Rectal smooth muscle tissue (tissue), 1 donor: ENCODE measurements around the gene CHP1.
"Not testable (repeated sequence)": the region's sequence is repeated elsewhere in the genome, so short reads cannot be mapped to it uniquely, and the experiment has no call there.

Experiments used
- H3K27ac ChIP-seq: one replicate; pipeline ENCODE4 v1.7.0; 2013; ENCODE audit warnings: low read depth, low read length, inconsistent platforms
- H3K27me3 ChIP-seq: one replicate; pipeline ENCODE4 v1.7.0; 2013; ENCODE audit warnings: low read length; ENCODE audit not compliant: control insufficient read depth, insufficient read depth
- H3K36me3 ChIP-seq: one replicate; pipeline ENCODE4 v1.7.0; 2013; ENCODE audit warnings: low read length; ENCODE audit not compliant: control insufficient read depth, insufficient read depth
- H3K4me1 ChIP-seq: one replicate; pipeline ENCODE4 v1.7.0; 2013; ENCODE audit warnings: low read length; ENCODE audit not compliant: control insufficient read depth, insufficient read depth
- H3K4me3 ChIP-seq: one replicate; pipeline ENCODE4 v1.7.0; 2013; ENCODE audit warnings: low read length
- H3K9ac ChIP-seq: one replicate; pipeline ENCODE4 v1.7.0; 2013; ENCODE audit warnings: low read length

Gene CHP1

GRCh38 chr15:41320805-41321330 lies 89.8 kb downstream of the CHP1 start:
- H3K4me1 ChIP-seq, H3K36me3 ChIP-seq, H3K27me3 ChIP-seq, H3K9ac ChIP-seq, H3K27ac ChIP-seq, H3K4me3 ChIP-seq: not testable (repeated sequence)

GRCh38 chr15:41323611-41324010 lies 92.5 kb downstream of the CHP1 start:
- no peaks in the 10 kb centered on the region for H3K4me1 ChIP-seq
- H3K27me3 ChIP-seq: no peaks in the 10 kb centered on the region
- no peak overlapping the region for H3K27ac ChIP-seq
- H3K4me3 ChIP-seq: no peak overlapping the region
- H3K9ac ChIP-seq: no peak overlapping the region
- no peaks in the 10 kb centered on the region for H3K36me3 ChIP-seq

- no peaks in the 10 kb centered on the region for H3K36me3 ChIP-seq
- H3K27ac ChIP-seq: no peak overlapping the region
- H3K4me3 ChIP-seq: peak overlapping the region; percentile 88
- H3K4me1 ChIP-seq: peaks cover 3% of the 10 kb centered on the region
- H3K27me3 ChIP-seq: no peaks in the 10 kb centered on the region
- H3K9ac ChIP-seq: no peak overlapping the region
Measured at GRCh38 chr15:41331281-41331680, 100.2 kb downstream of the CHP1 start.
